Measurements from ENCODE around the gene REPS2. TPM values are rescaled to one million over a fixed set of nuclear protein-coding genes. Genes with fewer than 3 reads are reported as not detected.

REPS2 gene
- total RNA-seq, 1 donor from 2014 or later: 18.9 TPM

DNA sequence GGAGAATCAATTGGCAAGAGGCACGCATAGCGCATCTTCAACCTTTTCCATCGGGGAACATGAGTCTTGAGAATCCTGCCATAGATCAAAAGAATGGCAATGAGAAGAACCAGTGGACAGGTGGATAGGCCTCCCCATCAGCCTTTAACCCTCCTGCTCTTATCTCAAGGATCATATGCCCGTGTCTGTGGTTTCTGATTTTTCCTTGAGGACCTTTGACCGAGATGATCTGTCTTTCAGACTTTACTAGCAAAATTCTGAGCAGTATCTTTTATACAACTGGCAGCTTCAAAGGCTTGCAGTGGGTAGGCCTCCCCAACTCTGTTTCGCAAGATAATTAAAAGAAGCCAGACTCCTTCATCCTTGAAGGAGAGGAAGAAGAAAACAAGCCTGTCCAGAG lies 174.4 kb downstream of the REPS2 start:
- ATAC-seq (no peak), DNase-seq (no peak)
- H3K27ac ChIP-seq: no peak overlapping the region
- no peaks in the 10 kb centered on the region for H3K4me1 ChIP-seq
- no peak overlapping the region for H3K4me3 ChIP-seq
- H3K27me3 ChIP-seq: no peaks in the 10 kb centered on the region
- H3K9me3 ChIP-seq: no peaks in the 10 kb centered on the region
- TF ChIP-seq, protein P1, sequence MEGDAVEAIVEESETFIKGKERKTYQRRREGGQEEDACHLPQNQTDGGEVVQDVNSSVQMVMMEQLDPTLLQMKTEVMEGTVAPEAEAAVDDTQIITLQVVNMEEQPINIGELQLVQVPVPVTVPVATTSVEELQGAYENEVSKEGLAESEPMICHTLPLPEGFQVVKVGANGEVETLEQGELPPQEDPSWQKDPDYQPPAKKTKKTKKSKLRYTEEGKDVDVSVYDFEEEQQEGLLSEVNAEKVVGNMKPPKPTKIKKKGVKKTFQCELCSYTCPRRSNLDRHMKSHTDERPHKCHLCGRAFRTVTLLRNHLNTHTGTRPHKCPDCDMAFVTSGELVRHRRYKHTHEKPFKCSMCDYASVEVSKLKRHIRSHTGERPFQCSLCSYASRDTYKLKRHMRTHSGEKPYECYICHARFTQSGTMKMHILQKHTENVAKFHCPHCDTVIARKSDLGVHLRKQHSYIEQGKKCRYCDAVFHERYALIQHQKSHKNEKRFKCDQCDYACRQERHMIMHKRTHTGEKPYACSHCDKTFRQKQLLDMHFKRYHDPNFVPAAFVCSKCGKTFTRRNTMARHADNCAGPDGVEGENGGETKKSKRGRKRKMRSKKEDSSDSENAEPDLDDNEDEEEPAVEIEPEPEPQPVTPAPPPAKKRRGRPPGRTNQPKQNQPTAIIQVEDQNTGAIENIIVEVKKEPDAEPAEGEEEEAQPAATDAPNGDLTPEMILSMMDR (IDR thresholded peaks at IDR 0.05): no peak
- intact Hi-C loops (cut with DNase I): no loop called here
- no peaks in the 10 kb centered on the region for H3K36me3 ChIP-seq

DNA sequence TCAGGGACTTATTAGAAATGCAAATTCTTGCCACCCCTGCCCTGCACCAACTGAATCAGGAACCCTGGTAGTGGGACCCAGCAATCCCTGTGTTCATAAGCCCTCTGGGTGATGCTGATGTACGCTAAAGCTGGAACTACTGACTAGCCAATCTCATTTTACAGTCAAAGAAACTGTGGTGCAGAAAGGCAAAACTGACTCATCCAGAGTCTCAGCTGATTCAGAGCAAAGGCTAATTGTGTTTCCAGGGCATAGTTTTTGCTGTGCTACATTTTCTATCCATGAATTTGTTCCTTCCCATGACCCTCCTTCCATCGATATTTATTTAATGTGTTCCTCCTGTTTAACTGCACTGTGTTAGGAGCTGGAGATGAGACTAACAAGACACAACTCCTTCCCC lies 207.5 kb downstream of the REPS2 start:
- Histone ChIP-seq H3K27ac (no peak overlapping the region), H3K27me3 (no peaks in the 10 kb centered on the region), H3K4me1 (no peaks in the 10 kb centered on the region), H3K36me3 (no peaks in the 10 kb centered on the region), H3K9me3 (no peaks in the 10 kb centered on the region), H3K4me3 (no peak overlapping the region)
- intact Hi-C loops (cut with DNase I): no loop called here
- no peak for DNase-seq
- ATAC-seq: no peak
- TF ChIP-seq, protein P1 (IDR thresholded peaks at IDR 0.05): no peak

DNA sequence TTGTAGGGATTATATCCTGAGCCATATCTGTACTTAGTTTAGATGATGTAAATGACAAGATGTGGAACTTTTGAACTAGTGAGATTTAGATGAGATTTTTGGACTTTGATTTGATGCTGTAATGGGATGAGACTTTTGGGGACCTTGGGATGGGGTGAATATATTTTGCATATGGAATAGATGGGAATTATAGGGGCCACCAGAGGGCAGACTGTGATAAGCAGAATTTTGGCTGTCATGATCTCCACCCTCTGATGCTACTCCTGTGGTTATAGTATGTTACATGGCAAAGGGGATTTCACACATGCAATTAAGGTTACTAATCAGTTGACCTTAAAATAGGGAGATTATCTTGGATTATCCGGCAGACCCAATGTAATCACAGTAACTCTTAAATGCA lies 214.5 kb downstream of the REPS2 start:
- Histone ChIP-seq H3K27me3 (no peaks in the 10 kb centered on the region), H3K4me3 (no peak overlapping the region), H3K27ac (no peak overlapping the region), H3K36me3 (no peaks in the 10 kb centered on the region), H3K9me3 (no peaks in the 10 kb centered on the region), H3K4me1 (no peaks in the 10 kb centered on the region)
- TF ChIP-seq, protein P1 (IDR thresholded peaks at IDR 0.05): no peak
- no peak for DNase-seq
- intact Hi-C loops (cut with DNase I): no loop called here
- ATAC-seq: no peak

DNA sequence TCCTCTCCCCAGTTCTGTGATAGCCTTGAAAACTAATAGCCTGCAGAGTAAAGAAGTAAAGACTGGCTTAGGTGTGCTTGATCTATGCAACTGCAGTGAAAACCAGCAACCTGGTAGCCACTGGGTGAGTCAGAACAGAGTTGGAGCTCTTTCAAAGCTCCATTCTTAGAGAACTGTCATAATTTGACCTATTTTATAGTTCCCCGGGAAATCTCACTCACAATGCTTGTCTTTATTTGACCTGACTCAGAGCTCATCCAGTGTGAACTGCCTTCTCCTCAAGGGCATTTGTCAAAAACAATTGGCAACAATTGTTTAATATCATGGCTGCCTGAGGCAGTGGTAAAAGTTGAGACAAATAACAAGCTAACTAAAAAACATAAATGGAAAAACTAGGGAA lies 215.5 kb downstream of the REPS2 start:
- no peak overlapping the region for H3K27ac ChIP-seq
- no peaks in the 10 kb centered on the region for H3K27me3 ChIP-seq
- no peak overlapping the region for H3K4me3 ChIP-seq
- no peak for DNase-seq
- no peaks in the 10 kb centered on the region for H3K9me3 ChIP-seq
- no peaks in the 10 kb centered on the region for H3K36me3 ChIP-seq
- ATAC-seq: no peak
- no peaks in the 10 kb centered on the region for H3K4me1 ChIP-seq
- intact Hi-C loops (cut with DNase I): no loop called here
- TF ChIP-seq, protein P1 (IDR thresholded peaks at IDR 0.05): no peak

DNA sequence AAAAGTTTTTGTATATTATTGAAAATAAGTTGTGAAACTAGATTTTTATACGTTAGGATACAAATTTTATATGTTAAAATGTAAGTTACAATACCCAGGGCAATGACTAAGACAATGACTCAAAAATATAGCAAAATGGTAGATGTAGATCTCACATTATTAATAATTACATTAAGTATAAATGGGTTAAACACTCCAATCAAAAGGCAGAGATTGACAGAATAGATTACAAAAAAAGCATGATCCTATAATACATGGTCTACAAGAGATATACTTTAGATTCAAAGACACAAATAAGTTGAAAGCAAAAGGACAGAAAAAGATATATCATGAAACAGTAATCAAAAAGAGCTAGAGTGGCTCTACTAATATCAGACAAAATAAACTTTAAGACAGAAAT lies 217.6 kb downstream of the REPS2 start:
- no peaks in the 10 kb centered on the region for H3K9me3 ChIP-seq
- no peak overlapping the region for H3K4me3 ChIP-seq
- H3K27me3 ChIP-seq: no peaks in the 10 kb centered on the region
- TF ChIP-seq, protein P1 (IDR thresholded peaks at IDR 0.05): no peak
- no peaks in the 10 kb centered on the region for H3K4me1 ChIP-seq
- H3K27ac ChIP-seq: no peak overlapping the region
- ATAC-seq (no peak), DNase-seq (no peak)
- no peaks in the 10 kb centered on the region for H3K36me3 ChIP-seq
- intact Hi-C loops (cut with DNase I): no loop called here

DNA sequence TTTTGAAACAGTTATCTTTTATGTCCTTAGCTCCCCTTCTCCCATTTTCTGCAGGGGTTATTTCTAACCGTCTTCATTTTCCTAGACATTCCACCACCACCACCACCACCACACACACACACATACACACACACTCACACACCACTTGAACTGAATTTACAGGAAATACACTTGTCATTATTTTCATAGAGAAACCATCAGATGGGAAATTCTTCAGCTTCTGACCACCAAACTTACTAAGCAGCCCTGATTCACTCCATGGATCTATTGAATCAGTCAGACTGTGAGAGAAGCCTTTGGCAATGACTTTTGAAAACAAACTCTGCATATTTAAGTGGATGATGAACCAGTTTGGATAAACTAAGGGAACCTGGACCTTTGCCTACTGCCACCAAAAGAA lies 218.5 kb downstream of the REPS2 start:
- ATAC-seq (no peak), DNase-seq (no peak)
- Histone ChIP-seq H3K27me3 (no peaks in the 10 kb centered on the region), H3K36me3 (no peaks in the 10 kb centered on the region), H3K9me3 (no peaks in the 10 kb centered on the region), H3K4me1 (no peaks in the 10 kb centered on the region), H3K27ac (no peak overlapping the region), H3K4me3 (no peak overlapping the region)
- intact Hi-C loops (cut with DNase I): no loop called here
- TF ChIP-seq, protein P1 (IDR thresholded peaks at IDR 0.05): no peak
